Neuronal stem cell (in vitro differentiated cells): ENCODE data around the gene GPR39.

Experiments
- DNase-seq: peaks from one replicate; pipeline ENCODE4 v3.0.0-alpha.2; 2013; ENCODE audit warnings: low spot score
- H2AFZ ChIP-seq: one replicate; pipeline ENCODE4 v1.6.1; 2013; ENCODE audit warnings: mild to moderate bottlenecking, low read length, inconsistent platforms
- H2AK5ac ChIP-seq: 2 replicates; pipeline ENCODE4 v1.6.1; 2013; ENCODE audit warnings: low read depth, mild to moderate bottlenecking, inconsistent platforms, low read length, moderate library complexity, mixed read lengths
- H2BK120ac ChIP-seq: 2 replicates; pipeline ENCODE4 v1.6.1; 2013; ENCODE audit warnings: low read depth, mild to moderate bottlenecking, inconsistent platforms, low read length, moderate library complexity, mixed read lengths
- H2BK12ac ChIP-seq: one replicate; pipeline ENCODE4 v1.6.1; 2013; ENCODE audit warnings: low read length, inconsistent platforms
- H2BK15ac ChIP-seq: 2 replicates; pipeline ENCODE4 v1.6.1; 2013; ENCODE audit warnings: mild to moderate bottlenecking, low read length, inconsistent platforms, mixed read lengths
- H2BK5ac ChIP-seq: one replicate; pipeline ENCODE4 v1.6.1; 2013; ENCODE audit warnings: inconsistent platforms, mild to moderate bottlenecking, low read length, moderate library complexity
- H3K14ac ChIP-seq: one replicate; pipeline ENCODE4 v1.6.1; 2013; ENCODE audit warnings: low read length, inconsistent platforms
- H3K18ac ChIP-seq: 2 replicates; pipeline ENCODE4 v1.6.1; 2013; ENCODE audit warnings: low read length, inconsistent platforms
- H3K23ac ChIP-seq: 2 replicates; pipeline ENCODE4 v1.6.1; 2013; ENCODE audit warnings: low read depth, mild to moderate bottlenecking, mixed read lengths, low read length, inconsistent platforms; ENCODE audit not compliant: poor library complexity
- H3K27ac ChIP-seq: replicated peaks from 3 replicates; pipeline ENCODE4 v1.5.1; 2013; ENCODE audit warnings: low read length, inconsistent platforms
- H3K27me3 ChIP-seq, 3 experiments: 2 replicates each; pipeline ENCODE4 v1.6.1; 2013; ENCODE audit warnings: low read length in 3 of 3, mild to moderate bottlenecking in 2 of 3, inconsistent platforms in 1 of 3, low read depth in 1 of 3, mixed read lengths in 1 of 3, moderate library complexity in 1 of 3; ENCODE audit not compliant: control insufficient read depth in 3 of 3, insufficient read depth in 3 of 3
- H3K36me3 ChIP-seq, 2 donors: replicated peaks in 1 of 2; 2 replicates each; pipeline ENCODE4 v1.6.1; 2013; ENCODE audit warnings: low read length in 2 of 2; ENCODE audit not compliant: control insufficient read depth in 2 of 2, insufficient read depth in 2 of 2
- H3K4ac ChIP-seq: 2 replicates; pipeline ENCODE4 v1.6.1; 2013; ENCODE audit warnings: inconsistent platforms, mild to moderate bottlenecking, low read length, moderate library complexity
- H3K4me1 ChIP-seq, 2 donors: 1 replicate in 1 of 2; 2 replicates in 1 of 2; pipeline ENCODE4 v1.6.1; 2013; ENCODE audit warnings: low read length in 2 of 2, low read depth in 1 of 2; ENCODE audit not compliant: control insufficient read depth in 2 of 2, insufficient read depth in 1 of 2
- H3K4me2 ChIP-seq: one replicate; pipeline ENCODE4 v1.6.1; 2013; ENCODE audit warnings: mild to moderate bottlenecking, low read length, inconsistent platforms; ENCODE audit not compliant: insufficient read depth, poor library complexity, severe bottlenecking
- H3K4me3 ChIP-seq, 2 donors: 2 replicates each; pipeline ENCODE4 v1.5.1; 2013; ENCODE audit warnings: low read length in 2 of 2, mild to moderate bottlenecking in 2 of 2, inconsistent platforms in 1 of 2, moderate library complexity in 1 of 2
- H3K79me1 ChIP-seq: one replicate; pipeline ENCODE4 v1.6.1; 2013; ENCODE audit warnings: low read depth, mild to moderate bottlenecking, inconsistent platforms, low read length, moderate library complexity
- H3K9ac ChIP-seq: one replicate; pipeline ENCODE4 v1.6.1; 2013; ENCODE audit warnings: mild to moderate bottlenecking, low read depth, low read length, inconsistent platforms; ENCODE audit not compliant: poor library complexity
- H3K9me3 ChIP-seq, 2 donors: replicated peaks in 1 of 2; 2 replicates each; pipeline versions ENCODE3 to v1.6.1; 2013; ENCODE audit warnings: low read length in 2 of 2, mild to moderate bottlenecking in 2 of 2, inconsistent platforms in 1 of 2, low read depth in 1 of 2, mixed read lengths in 1 of 2, moderate library complexity in 1 of 2; ENCODE audit not compliant: control insufficient read depth in 2 of 2, insufficient read depth in 1 of 2
- H4K8ac ChIP-seq: one replicate; pipeline ENCODE4 v1.6.1; 2013; ENCODE audit warnings: low read depth, mild to moderate bottlenecking, inconsistent platforms, low read length, moderate library complexity
- H4K91ac ChIP-seq: one replicate; pipeline ENCODE4 v1.6.1; 2013; ENCODE audit warnings: low read length, low read depth, mild to moderate bottlenecking, inconsistent platforms; ENCODE audit not compliant: poor library complexity
- WGBS, 2 donors: extraction: QIAGEN DNeasy Blood & Tissue Kit; methylation state at CpG; one replicate each; pipeline ENCODE4 v1.1.7; 2013; ENCODE audit warnings: missing lambda C conversion rate in 2 of 2, mixed read lengths in 1 of 2; ENCODE audit not compliant: insufficient read length in 2 of 2, insufficient replicate concordance in 1 of 2; ENCODE audit errors: extremely low coverage in 2 of 2; 5-methylcytosine and 5-hydroxymethylcytosine counted together

GPR39 gene

DNA sequence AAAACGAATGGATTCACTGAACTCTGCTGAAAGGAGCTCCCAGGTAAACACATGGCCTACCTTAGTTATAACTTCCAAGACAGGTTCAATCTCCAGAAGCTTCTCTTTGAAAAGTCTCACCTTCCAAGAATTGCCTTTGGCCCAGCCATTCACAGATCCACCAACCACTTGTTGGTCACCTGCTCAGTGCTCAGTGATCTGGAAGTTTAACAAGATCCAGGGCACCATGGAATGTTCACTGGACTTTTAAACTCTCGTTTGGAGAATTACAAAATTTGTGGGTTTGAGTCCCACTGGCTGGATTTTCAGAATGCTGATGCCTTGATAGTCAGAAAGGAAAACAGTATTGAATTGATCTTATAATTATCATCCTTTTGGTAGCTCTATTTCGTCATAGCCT, 9.4 kb downstream of the GPR39 start:
- Histone ChIP-seq H2BK12ac (no peak overlapping the region), H2AFZ (no peak overlapping the region), H2AK5ac (no peak overlapping the region), H3K14ac (no peak overlapping the region), H4K8ac (no peak overlapping the region), H3K4me2 (no peak overlapping the region), H3K27me3 (peaks cover 0 to 8% (median 0%) of the 10 kb centered on the region in 3 experiments), H4K91ac (no peak overlapping the region), H3K27ac (no peak overlapping the region), H2BK5ac (no peak overlapping the region), H3K4me1 (peaks cover 0 to 4% of the 10 kb centered on the region in 2 donors), H3K9me3 (no peaks in the 10 kb centered on the region), H3K18ac (no peak overlapping the region), H3K36me3 (no peaks in the 10 kb centered on the region), H2BK120ac (no peak overlapping the region), H3K79me1 (no peaks in the 10 kb centered on the region), H3K9ac (no peak overlapping the region), H2BK15ac (no peak overlapping the region), H3K23ac (no peak overlapping the region), H3K4me3 (no peak overlapping the region), H3K4ac (no peak overlapping the region)
- DNase-seq = no peak
- WGBS, 2 donors = no CpG with 5 or more reads among the region's 3 CpGs

DNA sequence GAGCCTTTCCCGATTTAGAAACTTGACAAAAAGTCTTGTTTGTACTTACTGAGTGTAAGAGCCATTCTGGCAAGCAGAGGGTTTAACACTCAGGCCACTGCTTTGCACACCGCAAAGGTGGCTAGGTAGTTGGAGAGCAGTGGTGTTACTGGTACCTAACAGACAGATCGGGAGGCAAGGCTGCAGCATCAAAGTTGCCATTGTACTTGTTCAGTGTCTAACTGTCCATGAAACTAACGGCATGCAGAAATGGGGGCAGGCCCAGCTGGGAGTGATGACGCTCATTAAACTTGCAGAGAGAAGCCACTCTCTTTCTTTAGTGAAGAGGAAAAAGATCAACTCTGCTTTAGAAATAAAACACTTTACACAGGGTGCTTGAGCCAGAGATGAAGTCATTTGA, 10.1 kb downstream of the GPR39 start:
- H2BK15ac ChIP-seq = no peak overlapping the region
- H2AK5ac ChIP-seq = no peak overlapping the region
- no peak overlapping the region for H3K4me2 ChIP-seq
- peaks cover 0 to 2% of the 10 kb centered on the region in 2 donors for H3K9me3 ChIP-seq
- DNase-seq = no peak
- H3K79me1 ChIP-seq = no peaks in the 10 kb centered on the region
- H3K27me3 ChIP-seq = peaks cover 0 to 8% (median 0%) of the 10 kb centered on the region in 3 experiments
- H4K91ac ChIP-seq = no peak overlapping the region
- H3K4ac ChIP-seq = no peak overlapping the region
- H3K23ac ChIP-seq = no peak overlapping the region
- H3K14ac ChIP-seq = no peak overlapping the region
- H4K8ac ChIP-seq = no peak overlapping the region
- no peaks in the 10 kb centered on the region for H3K36me3 ChIP-seq
- no CpG with 5 or more reads among the region's 5 CpGs for WGBS, 2 donors
- H2BK5ac ChIP-seq = no peak overlapping the region
- no peak overlapping the region for H3K4me3 ChIP-seq
- H3K27ac ChIP-seq = no peak overlapping the region
- no peak overlapping the region for H2AFZ ChIP-seq
- H3K18ac ChIP-seq = no peak overlapping the region
- no peak overlapping the region for H3K9ac ChIP-seq
- no peak overlapping the region for H2BK120ac ChIP-seq
- no peak overlapping the region for H2BK12ac ChIP-seq
- peaks cover 0 to 4% of the 10 kb centered on the region in 2 donors for H3K4me1 ChIP-seq

DNA sequence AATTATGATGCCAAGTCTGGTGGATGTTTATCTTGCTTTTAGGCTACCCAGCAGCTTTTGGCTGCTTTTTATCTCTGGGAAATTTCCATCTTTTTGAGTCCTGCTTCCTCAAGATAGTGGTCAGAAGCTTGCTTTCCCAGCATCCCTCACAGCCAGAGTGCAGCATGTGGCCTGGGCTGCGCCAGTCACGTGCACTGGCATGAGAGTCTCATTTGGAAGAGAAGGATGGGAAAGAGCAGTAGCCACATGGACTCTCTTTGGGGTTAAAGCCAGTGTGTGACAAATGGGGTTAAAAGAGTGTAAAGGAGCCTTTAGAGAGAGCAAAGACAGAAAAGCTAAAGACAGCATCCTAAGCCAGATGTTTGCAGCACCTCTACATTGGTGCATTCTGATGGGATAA, 12.7 kb downstream of the GPR39 start:
- no CpG with 5 or more reads among the region's 2 CpGs for WGBS, 2 donors
- Histone ChIP-seq H3K4me1 (no peaks in the 10 kb centered on the region), H4K91ac (no peak overlapping the region), H3K27ac (no peak overlapping the region), H3K36me3 (no peaks in the 10 kb centered on the region), H3K4me2 (no peak overlapping the region), H3K4me3 (no peak overlapping the region), H3K4ac (no peak overlapping the region), H2AFZ (no peak overlapping the region), H2BK15ac (no peak overlapping the region), H3K27me3 (peaks cover 0 to 4% (median 0%) of the 10 kb centered on the region in 3 experiments), H2AK5ac (no peak overlapping the region), H3K79me1 (no peaks in the 10 kb centered on the region), H3K14ac (no peak overlapping the region), H2BK5ac (no peak overlapping the region), H2BK12ac (no peak overlapping the region), H3K9me3 (peaks cover 0 to 2% of the 10 kb centered on the region in 2 donors), H4K8ac (no peak overlapping the region), H3K9ac (no peak overlapping the region), H3K18ac (no peak overlapping the region), H3K23ac (no peak overlapping the region), H2BK120ac (no peak overlapping the region)
- DNase-seq = no peak

DNA sequence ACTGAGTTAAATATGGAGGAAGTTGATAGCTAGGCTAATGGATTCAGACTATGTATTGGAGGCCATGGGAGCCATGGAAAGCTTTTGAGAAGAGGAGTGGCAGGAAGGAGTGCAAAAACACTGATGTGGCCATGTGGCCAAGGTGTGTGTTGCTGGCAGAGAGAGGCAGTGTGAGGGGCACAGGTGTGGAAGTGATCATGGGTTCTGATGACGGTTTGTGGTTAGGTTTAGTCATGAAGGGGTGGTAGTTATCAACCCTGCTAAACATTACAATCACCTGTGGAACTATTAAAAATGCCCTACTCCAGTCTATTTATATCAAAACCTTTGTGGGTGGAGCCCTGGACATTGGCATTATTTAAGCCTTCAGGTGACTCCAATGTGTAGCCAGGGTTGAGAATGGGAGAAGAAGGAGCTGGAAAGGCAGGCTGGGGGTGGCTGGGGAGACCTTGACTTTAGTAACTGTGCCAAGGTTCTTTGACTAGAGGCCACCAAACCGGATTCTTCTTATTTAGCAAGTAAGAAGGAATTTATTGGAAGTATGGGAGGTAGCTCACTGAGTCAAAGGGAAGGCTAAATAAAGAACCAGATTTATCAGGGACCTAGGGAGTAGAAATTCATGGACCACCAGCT, 13.5 kb downstream of the GPR39 start:
- no peak overlapping the region for H3K23ac ChIP-seq
- H3K9me3 ChIP-seq = peaks cover 0 to 2% of the 10 kb centered on the region in 2 donors
- H3K4ac ChIP-seq = no peak overlapping the region
- no peak overlapping the region for H3K4me3 ChIP-seq
- no peak overlapping the region for H3K18ac ChIP-seq
- H3K4me2 ChIP-seq = no peak overlapping the region
- H4K91ac ChIP-seq = no peak overlapping the region
- no peak overlapping the region for H2BK120ac ChIP-seq
- H3K79me1 ChIP-seq = no peaks in the 10 kb centered on the region
- no peaks in the 10 kb centered on the region for H3K36me3 ChIP-seq
- no peak overlapping the region for H3K9ac ChIP-seq
- H2AFZ ChIP-seq = no peak overlapping the region
- H2BK5ac ChIP-seq = no peak overlapping the region
- no peak overlapping the region for H3K14ac ChIP-seq
- H2BK15ac ChIP-seq = no peak overlapping the region
- H4K8ac ChIP-seq = no peak overlapping the region
- WGBS, 2 donors = no CpG with 5 or more reads among the region's 2 CpGs
- H2BK12ac ChIP-seq = no peak overlapping the region
- H3K27me3 ChIP-seq = peaks cover 0 to 4% (median 0%) of the 10 kb centered on the region in 3 experiments
- H3K27ac ChIP-seq = no peak overlapping the region
- H2AK5ac ChIP-seq = no peak overlapping the region
- H3K4me1 ChIP-seq = no peaks in the 10 kb centered on the region
- no peak for DNase-seq
